B cell (primary cell): ENCODE results near the gene FUOM. TPM values are rescaled to one million over a fixed set of nuclear protein-coding genes. Genes with fewer than 3 reads are reported as not detected.
A peak's percentile ranks its signal among the peaks of the same experiment; 100 is the strongest.

ENCODE experiments used
- ATAC-seq: fragments of 200-7000 bp; cut with Tn5 transposase; one replicate; pipeline ENCODE4 v1.10.0; 2021; ENCODE audit warnings: low read depth, mild to moderate bottlenecking, moderate number of reproducible peaks, moderate library complexity
- CTCF ChIA-PET: fragments of 350-600 bp; sonication (Branson Sonifier 250); formaldehyde crosslinking; loops from one replicate; lab custom pipeline; 2021; ENCODE audit warnings: antibody characterized with exemption, inconsistent platforms; lab: Charles Lee
- POLR2A ChIA-PET: fragments of 350-600 bp; sonication (Branson Sonifier 250); formaldehyde crosslinking; loops from one replicate; lab custom pipeline; 2021; ENCODE audit warnings: antibody characterized with exemption; lab: Charles Lee
- DNase-seq: peaks from one replicate; pipeline ENCODE4 v3.0.0; 2013
- H2AFZ ChIP-seq: 2 replicates; pipeline ENCODE4 v1.6.1; 2012; ENCODE audit warnings: mild to moderate bottlenecking, low read depth, low read length; ENCODE audit not compliant: insufficient read depth, poor library complexity, severe bottlenecking
- H3K27ac ChIP-seq, 2 donors: 1 replicate in 1 of 2; 2 replicates in 1 of 2; pipeline ENCODE4 v1.5.1; 2012 to 2013; ENCODE audit warnings: low read length in 2 of 2, mild to moderate bottlenecking in 2 of 2, moderate library complexity in 1 of 2
- H3K27me3 ChIP-seq, 4 experiments: fragments of 200-600 bp in 1 of 4; sonication (generic) in 1 of 4; replicated peaks in 1 of 4; 1 replicate in 2 of 4; 2 replicates in 2 of 4; pipeline versions ENCODE4 v1.6.1 to v1.7.0; 2013 to 2016; ENCODE audit warnings: low read length in 3 of 4, mild to moderate bottlenecking in 2 of 4, mixed read lengths in 1 of 4, moderate library complexity in 1 of 4; ENCODE audit not compliant: insufficient read depth in 4 of 4, control insufficient read depth in 3 of 4; ENCODE audit errors: control extremely low read depth in 1 of 4
- H3K36me3 ChIP-seq, 2 experiments: replicated peaks in 1 of 2; 1 replicate in 1 of 2; 2 replicates in 1 of 2; pipeline versions ENCODE4 v1.6.1 to v1.7.1; 2013; ENCODE audit warnings: low read length in 1 of 2; ENCODE audit not compliant: insufficient read depth in 2 of 2, control insufficient read depth in 1 of 2; ENCODE audit errors: control extremely low read depth in 1 of 2, extremely low read depth in 1 of 2
- H3K4me1 ChIP-seq, 2 donors: fragments of 200-600 bp in 1 of 2; sonication (generic) in 1 of 2; 1 replicate in 1 of 2; 2 replicates in 1 of 2; pipeline versions ENCODE4 v1.5.1 to v1.6.1; 2013 to 2017; ENCODE audit warnings: low read length in 2 of 2; ENCODE audit not compliant: control insufficient read depth in 2 of 2, insufficient read depth in 2 of 2
- H3K4me2 ChIP-seq: replicated peaks from 2 replicates; pipeline ENCODE3; 2012; ENCODE audit warnings: mild to moderate bottlenecking, low read depth, low read length; ENCODE audit not compliant: poor library complexity, severe bottlenecking
- H3K4me3 ChIP-seq, 5 experiments: fragments of 200-600 bp in 1 of 5; sonication (generic) in 1 of 5; 1 replicate in 3 of 5; 2 replicates in 2 of 5; pipeline versions ENCODE4 v1.5.1 to v1.7.0; 2011 to 2016; ENCODE audit warnings: low read length in 4 of 5, mild to moderate bottlenecking in 4 of 5, low read depth in 2 of 5, control low read depth in 1 of 5, moderate library complexity in 1 of 5; ENCODE audit not compliant: insufficient read depth in 1 of 5; ENCODE audit errors: control extremely low read depth in 1 of 5, extremely low read depth in 1 of 5
- H3K79me2 ChIP-seq: fragments of 200-600 bp; sonication (generic); one replicate; pipeline ENCODE4 v1.6.0; 2016; ENCODE audit warnings: low read length; ENCODE audit not compliant: control insufficient read depth, insufficient read depth
- H3K9ac ChIP-seq: fragments of 200-600 bp; sonication (generic); 2 replicates; pipeline ENCODE4 v1.6.1; 2017; ENCODE audit warnings: mild to moderate bottlenecking, low read length, moderate library complexity
- H3K9me3 ChIP-seq, 3 donors: one replicate each; pipeline versions ENCODE4 v1.6.1 to v1.7.1; 2013; ENCODE audit warnings: low read length in 2 of 3; ENCODE audit not compliant: control insufficient read depth in 2 of 3, insufficient read depth in 1 of 3; ENCODE audit errors: control extremely low read depth in 1 of 3
- H4K20me1 ChIP-seq: 2 replicates; pipeline ENCODE4 v1.6.0; 2012; ENCODE audit warnings: mild to moderate bottlenecking, low read length; ENCODE audit not compliant: insufficient read depth, control insufficient read depth, poor library complexity, severe bottlenecking
- H3K27ac Mint-ChIP-seq: one replicate; pipeline ENCODE4 v1.8.0; 2021; ENCODE audit warnings: mixed read lengths
- H3K27me3 Mint-ChIP-seq: one replicate; pipeline ENCODE4 v1.8.0; 2021; ENCODE audit warnings: mixed read lengths
- H3K4me1 Mint-ChIP-seq: one replicate; pipeline ENCODE4 v1.8.0; 2021; ENCODE audit warnings: mixed read lengths
- H3K4me3 Mint-ChIP-seq: one replicate; pipeline ENCODE4 v1.8.0; 2021; ENCODE audit warnings: mixed read lengths
- H3K9me3 Mint-ChIP-seq: one replicate; pipeline ENCODE4 v1.8.0; 2022; ENCODE audit warnings: mixed read lengths; ENCODE audit not compliant: insufficient read depth
- CTCF ChIP-seq: fragments of 200-600 bp; IDR thresholded peaks from one replicate; pipeline ENCODE4 v1.8.0; 2022; ENCODE audit warnings: antibody characterized with exemption, mild to moderate bottlenecking
- EZH2 ChIP-seq: IDR thresholded peaks from 2 replicates; pipeline ENCODE4 v1.6.1; 2012; ENCODE audit warnings: borderline replicate concordance, low read depth, mild to moderate bottlenecking, moderate library complexity, low read length; ENCODE audit not compliant: insufficient read depth, poor library complexity, severe bottlenecking
- WGBS: methylation state at CpG from one replicate; pipeline ENCODE4 v1.1.5; 2013; ENCODE audit warnings: missing lambda C conversion rate; ENCODE audit not compliant: insufficient coverage; 5-methylcytosine and 5-hydroxymethylcytosine counted together
- intact Hi-C: fragments of 100-400 bp; cut with micrococcal nuclease; formaldehyde crosslinking; loops from one replicate; pipeline ENCODE4 v1.10.0; 2022
- polyA plus RNA-seq: library from polyadenylated mRNA; depleted of rRNA; stranded (reverse); fragments of >200 nt; gene quantifications from 2 replicates; pipeline ENCODE4 v1.2.3, GENCODE V29; 2012
- total RNA-seq, 2 donors: library from RNA; stranded (reverse); fragments of 120-200 nt in 1 of 2; gene quantifications; 1 replicate in 1 of 2; 2 replicates in 1 of 2; pipeline versions ENCODE4 v1.2.3 to v1.2.4, GENCODE V29; 2013 to 2022

FUOM gene
- total and polyA plus RNA-seq, 2 donors (not counting 1 experiment from before 2014, with no cell fraction given): 23.8 to 30.7 TPM

- peak overlapping the region; percentile 55 for H3K4me2 ChIP-seq
- peak overlapping the region; percentile 56 for H3K4me3 Mint-ChIP-seq
- DNase-seq (no peak), ATAC-seq (no peak)
- H3K79me2 ChIP-seq: peaks cover 5% of the 10 kb centered on the region
- 97% methylated on average over 3 of the region's 5 CpGs for WGBS
- H3K4me1 Mint-ChIP-seq: peaks cover 28% of the 10 kb centered on the region
- peak overlapping the region; percentile 30 for H3K9ac ChIP-seq
- peak overlapping the region; percentile 79 for H3K27ac Mint-ChIP-seq
- H3K4me3 ChIP-seq: peak overlapping the region in 2 of 5 experiments; percentile 33 to 44
- POLR2A ChIA-PET: interaction anchor here (1.8 kb wide), 1 partner anchor 12 kb away, joined by 7 read pairs; the partner anchor contains the start of gene ECHS1
- peaks cover 0 to 17% (median 0%) of the 10 kb centered on the region in 3 donors for H3K9me3 ChIP-seq
- intact Hi-C loops: no loop called here
- H3K27me3 ChIP-seq: no peaks in the 10 kb centered on the region
- peaks cover 18 to 33% of the 10 kb centered on the region in 2 donors for H3K4me1 ChIP-seq
- H4K20me1 ChIP-seq: peaks cover 12% of the 10 kb centered on the region
- TF ChIP-seq CTCF (no peak), EZH2 (no peak)
- H3K27me3 Mint-ChIP-seq: no peaks in the 10 kb centered on the region
- CTCF ChIA-PET: interaction anchor here (0.7 to 1.7 kb wide), 9 partner anchors 10 to 104 kb away, joined by 3 to 10 read pairs (median 3); partner anchors contain the start of gene ECHS1
- peaks cover 0 to 21% of the 10 kb centered on the region in 2 experiments for H3K36me3 ChIP-seq
- H3K27ac ChIP-seq: peak overlapping the region; percentile 19 to 37
- H2AFZ ChIP-seq: peak overlapping the region; percentile 45
- H3K9me3 Mint-ChIP-seq: no peaks in the 10 kb centered on the region
Observed at GRCh38 chr10:133361227-133361626, 3.4 kb upstream of the FUOM start.

- Mint-ChIP-seq H3K9me3 (no peaks in the 10 kb centered on the region), H3K4me3 (no peak overlapping the region), H3K4me1 (peaks cover 30% of the 10 kb centered on the region), H3K27ac (peak overlapping the region; percentile 74), H3K27me3 (no peaks in the 10 kb centered on the region)
- no peak overlapping the region for H3K9ac ChIP-seq
- 91% methylated on average over 17 of the region's 17 CpGs for WGBS
- ChIA-PET POLR2A (interaction anchor here (1.3 kb wide), 1 partner anchor 15 kb away, joined by 3 read pairs; no protein-coding TSS in a partner anchor), CTCF (interaction anchor here (1.3 kb wide), 1 partner anchor 30 kb away, joined by 5 read pairs; no protein-coding TSS in a partner anchor)
- TF ChIP-seq CTCF: no peak
- no peak for TF ChIP-seq EZH2
- intact Hi-C loops: loop anchor here (5.0 kb wide), 1 partner anchor 53 kb away; the partner anchor contains the start of genes TUBGCP2 and ZNF511
- peaks cover 16% of the 10 kb centered on the region for H3K79me2 ChIP-seq
- H3K4me2 ChIP-seq: no peak overlapping the region
- no peak overlapping the region for H3K27ac ChIP-seq
- peaks cover 20 to 37% of the 10 kb centered on the region in 2 donors for H3K4me1 ChIP-seq
- H3K27me3 ChIP-seq: no peaks in the 10 kb centered on the region
- H3K9me3 ChIP-seq: peaks cover 0 to 17% (median 0%) of the 10 kb centered on the region in 3 donors
- DNase-seq: no peak
- no peak overlapping the region for H2AFZ ChIP-seq
- H3K4me3 ChIP-seq: no peak overlapping the region
- peaks cover 0 to 13% of the 10 kb centered on the region in 2 experiments for H3K36me3 ChIP-seq
- ATAC-seq: no peak
- peaks cover 21% of the 10 kb centered on the region for H4K20me1 ChIP-seq
Observed at GRCh38 chr10:133359972-133360610, 2.3 kb upstream of the FUOM start.
